Astrocyte of the spinal cord (primary cell): ENCODE measurements around the gene TMCC1.
A peak's percentile ranks its signal among the peaks of the same experiment; 100 is the strongest.

ENCODE experiments used
- DNase-seq: peaks from one replicate; pipeline ENCODE4 v3.0.0; 2011; ENCODE audit warnings: low read depth, low spot score
- H3K4me3 ChIP-seq: 2 replicates; pipeline ENCODE4 v1.5.1; 2011; ENCODE audit warnings: low read depth, mild to moderate bottlenecking, low read length, moderate library complexity
- CTCF ChIP-seq: IDR thresholded peaks from 2 replicates; pipeline ENCODE4 v1.5.1; 2012; ENCODE audit warnings: low read depth, mild to moderate bottlenecking, low read length, inconsistent platforms
- in situ Hi-C: cut with HindIII; loops from 2 replicates; pipeline ENCODE4 v1.10.0; 2017; ENCODE audit warnings: low sequenced_read_pairs

Gene TMCC1

GRCh38 chr3:129893581-129894070 is at the start of gene TMCC1:
Gene TMCC1 (minus strand): TSS chr3:129893711.
- H3K4me3 ChIP-seq, result peak within 1 kb of the TSS; percentile 87
- no peak for TF ChIP-seq CTCF
- in situ Hi-C loops, result no loop called here
- DNase-seq, result peak; percentile 69

- in situ Hi-C loops, result no loop called here
- DNase-seq, result no peak
- H3K4me3 ChIP-seq, result no peak overlapping the region
- no peak for TF ChIP-seq CTCF
Measured at GRCh38 chr3:129943020-129943419, 49.5 kb upstream of the TMCC1 start.

GRCh38 chr3:129942296-129942695 is 48.8 kb upstream of the TMCC1 start:
- TF ChIP-seq CTCF, result peak; percentile 75

GRCh38 chr3:129940086-129940485 is 46.6 kb upstream of the TMCC1 start:
- DNase-seq, result no peak
- H3K4me3 ChIP-seq, result no peak overlapping the region
- in situ Hi-C loops, result no loop called here
- TF ChIP-seq CTCF, result no peak

More at GRCh38 chr3:129942296-129942695, 48.8 kb upstream of the TMCC1 start:
- peak; percentile 44 for DNase-seq
- no peak overlapping the region for H3K4me3 ChIP-seq
- in situ Hi-C loops, result no loop called here

DNA sequence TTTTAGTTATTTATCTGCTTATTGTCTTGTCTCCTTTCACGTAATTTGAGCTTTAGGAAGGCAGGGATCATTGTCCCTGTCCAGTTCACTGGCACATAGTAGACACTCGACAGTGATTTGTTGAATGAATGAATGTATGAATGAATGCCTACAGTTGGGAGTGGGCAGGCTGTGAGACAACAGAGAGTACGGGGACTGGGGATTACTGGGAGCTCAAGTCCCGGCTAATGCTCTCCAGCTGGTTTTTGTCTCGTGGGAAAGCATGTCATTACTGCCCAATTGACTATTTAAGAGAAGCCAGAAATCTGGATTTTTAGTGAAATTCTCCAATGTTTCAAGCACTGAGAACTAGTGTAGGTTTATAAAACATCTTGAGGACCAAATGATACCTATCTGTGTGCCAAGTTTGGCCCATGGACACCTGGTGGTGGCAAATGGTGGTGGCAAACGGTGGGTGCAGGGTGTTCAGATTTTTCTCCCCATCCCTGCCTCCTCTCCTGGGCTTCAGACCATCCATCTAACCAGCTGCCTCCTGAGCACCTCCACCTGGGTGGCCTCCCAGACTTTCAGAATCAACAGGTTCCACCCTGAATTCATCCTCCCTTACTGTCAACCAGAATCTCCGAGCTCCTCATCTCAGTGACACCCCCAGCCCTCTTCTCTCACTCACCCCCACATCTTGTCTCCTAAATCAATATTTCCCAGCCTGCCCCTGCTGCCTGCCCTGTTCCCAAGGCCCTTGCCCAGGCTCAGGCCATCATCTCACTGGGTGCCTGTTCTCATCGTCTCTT is 44.8 kb upstream of the TMCC1 start:
- TF ChIP-seq CTCF, result no peak
- in situ Hi-C loops, result no loop called here
- DNase-seq, result no peak

GRCh38 chr3:129937717-129938116 is 44.2 kb upstream of the TMCC1 start:
- H3K4me3 ChIP-seq, result no peak overlapping the region
- TF ChIP-seq CTCF, result no peak
- in situ Hi-C loops, result no loop called here
- DNase-seq, result no peak

More for the DNA sequence above, 44.8 kb upstream of the TMCC1 start:
- no peak overlapping the region for H3K4me3 ChIP-seq
